CD14-positive monocyte (primary cell): Measurements from ENCODE around the gene CLK3. TPM values are rescaled to one million over a fixed set of nuclear protein-coding genes. Genes with fewer than 3 reads are reported as not detected.

Experiments used
- DNase-seq, 3 donors: peaks; one replicate each; pipeline ENCODE4 v3.0.0-alpha.2; 2011 to 2022
- H2AFZ ChIP-seq: 2 replicates; pipeline ENCODE4 v1.6.0; 2012; ENCODE audit warnings: mild to moderate bottlenecking, low read depth, low read length, inconsistent platforms; ENCODE audit not compliant: insufficient read depth, poor library complexity, severe bottlenecking
- H3K27ac ChIP-seq, 2 donors: 1 replicate in 1 of 2; 2 replicates in 1 of 2; pipeline ENCODE4 v1.5.1; 2012 to 2013; ENCODE audit warnings: low read length in 2 of 2, control low read depth in 1 of 2, inconsistent platforms in 1 of 2, low read depth in 1 of 2, mild to moderate bottlenecking in 1 of 2
- H3K27me3 ChIP-seq, 2 donors: one replicate each; pipeline versions ENCODE4 v1.6.0 to v1.6.1; 2011 to 2013; ENCODE audit warnings: low read length in 2 of 2; ENCODE audit not compliant: control insufficient read depth in 2 of 2, insufficient read depth in 2 of 2
- H3K36me3 ChIP-seq, 2 donors: replicated peaks in 1 of 2; 1 replicate in 1 of 2; 2 replicates in 1 of 2; pipeline versions ENCODE4 v1.5.1 to v1.6.1; 2012 to 2013; ENCODE audit warnings: low read length in 2 of 2, control low read depth in 1 of 2, inconsistent platforms in 1 of 2, mild to moderate bottlenecking in 1 of 2; ENCODE audit not compliant: insufficient read depth in 2 of 2, control insufficient read depth in 1 of 2
- H3K4me1 ChIP-seq, 2 donors: 1 replicate in 1 of 2; 2 replicates in 1 of 2; pipeline versions ENCODE4 v1.5.1 to v1.6.1; 2012 to 2013; ENCODE audit warnings: low read length in 2 of 2, control low read depth in 1 of 2, inconsistent platforms in 1 of 2, mild to moderate bottlenecking in 1 of 2, moderate library complexity in 1 of 2; ENCODE audit not compliant: insufficient read depth in 2 of 2, control insufficient read depth in 1 of 2
- H3K4me2 ChIP-seq: replicated peaks from 2 replicates; pipeline ENCODE3; 2012; ENCODE audit warnings: low read length, moderate library complexity, mild to moderate bottlenecking; ENCODE audit not compliant: poor library complexity, severe bottlenecking; ENCODE audit errors: extremely low read depth
- H3K4me3 ChIP-seq, 3 experiments: fragments of 200-600 bp in 1 of 3; sonication (generic) in 1 of 3; replicated peaks in 1 of 3; 1 replicate in 2 of 3; 2 replicates in 1 of 3; pipeline ENCODE4 v1.5.1; 2011 to 2013; ENCODE audit warnings: low read length in 3 of 3, mild to moderate bottlenecking in 3 of 3, control low read depth in 2 of 3, low read depth in 2 of 3, inconsistent platforms in 1 of 3, moderate library complexity in 1 of 3
- H3K79me2 ChIP-seq: 2 replicates; pipeline ENCODE4 v1.6.0; 2012; ENCODE audit warnings: mild to moderate bottlenecking, control low read depth, inconsistent platforms, low read length, moderate library complexity; ENCODE audit not compliant: insufficient read depth
- H3K9ac ChIP-seq: 2 replicates; pipeline ENCODE4 v1.6.0; 2017; ENCODE audit warnings: low read length, mild to moderate bottlenecking; ENCODE audit not compliant: insufficient read depth, poor library complexity, severe bottlenecking
- H3K9me3 ChIP-seq, 2 donors: replicated peaks in 1 of 2; 1 replicate in 1 of 2; 2 replicates in 1 of 2; pipeline versions ENCODE4 v1.5.1 to v1.6.1; 2012 to 2013; ENCODE audit warnings: low read length in 2 of 2, control low read depth in 1 of 2; ENCODE audit not compliant: control insufficient read depth in 1 of 2, insufficient read depth in 1 of 2
- H4K20me1 ChIP-seq: 2 replicates; pipeline ENCODE4 v1.6.0; 2012; ENCODE audit warnings: mild to moderate bottlenecking, low read length, control low read depth, moderate library complexity; ENCODE audit not compliant: insufficient read depth
- H3K27ac Mint-ChIP-seq, 7 donors: one replicate each; pipeline ENCODE4 v1.8.0; 2020; ENCODE audit warnings: mild to moderate bottlenecking in 7 of 7, mixed read lengths in 7 of 7, moderate library complexity in 6 of 7, inconsistent platforms in 2 of 7
- H3K27me3 Mint-ChIP-seq, 3 donors: one replicate each; pipeline ENCODE4 v1.8.0; 2021 to 2022; ENCODE audit warnings: low read depth in 3 of 3, mild to moderate bottlenecking in 3 of 3, mixed read lengths in 3 of 3, moderate library complexity in 3 of 3, inconsistent platforms in 1 of 3
- H3K36me3 Mint-ChIP-seq, 2 donors: one replicate each; pipeline ENCODE4 v1.8.0; 2020; ENCODE audit warnings: mixed read lengths in 2 of 2, inconsistent platforms in 1 of 2, mild to moderate bottlenecking in 1 of 2
- H3K4me1 Mint-ChIP-seq: one replicate; pipeline ENCODE4 v1.8.0; 2020; ENCODE audit warnings: mild to moderate bottlenecking, mixed read lengths
- H3K4me3 Mint-ChIP-seq, 2 donors: one replicate each; pipeline ENCODE4 v1.8.0; 2020; ENCODE audit warnings: mild to moderate bottlenecking in 2 of 2, mixed read lengths in 2 of 2, moderate library complexity in 1 of 2
- H3K9me3 Mint-ChIP-seq, 7 donors: one replicate each; pipeline ENCODE4 v1.8.0; 2020 to 2022; ENCODE audit warnings: mixed read lengths in 7 of 7, mild to moderate bottlenecking in 6 of 7, moderate library complexity in 6 of 7, inconsistent platforms in 2 of 7
- CTCF ChIP-seq: fragments of 200-600 bp; IDR thresholded peaks from one replicate; pipeline ENCODE4 v1.8.0; 2022; ENCODE audit warnings: antibody characterized with exemption, mild to moderate bottlenecking
- WGBS: methylation state at CpG from one replicate; pipeline ENCODE4 v1.1.5; 2013; ENCODE audit warnings: missing lambda C conversion rate; ENCODE audit not compliant: insufficient coverage; 5-methylcytosine and 5-hydroxymethylcytosine counted together
- intact Hi-C, 2 donors: fragments of 100-400 bp; cut with micrococcal nuclease; formaldehyde crosslinking; loops; one replicate each; pipeline versions ENCODE4 v1.15.0 to v1.15.1; 2023
- polyA minus RNA-seq: library from RNA; depleted of rRNA, polyadenylated mRNA; stranded (reverse); fragments of >200 nt; gene quantifications from 2 replicates; pipeline ENCODE4 v1.2.3, GENCODE V29; 2012
- polyA plus RNA-seq, 3 donors: library from polyadenylated mRNA; depleted of rRNA in 1 of 3; unstranded in 2 of 3; stranded (reverse) in 1 of 3; fragments of 300-500 nt in 2 of 3; fragments of >200 nt in 1 of 3; fragmentation: Illumina TruSeq in 2 of 3; gene quantifications; 1 replicate in 2 of 3; 2 replicates in 1 of 3; pipeline ENCODE4 v1.2.3, GENCODE V29; 2012 to 2021
- total RNA-seq, 12 experiments: library from RNA in 1 of 12; stranded (reverse) in 1 of 12; fragments of 120-200 nt in 1 of 12; gene quantifications; one replicate each; pipeline ENCODE4 v1.2.4 and lab custom pipeline; 2013 to 2026; ENCODE audit warnings: mixed read lengths in 6 of 12, inconsistent platforms in 1 of 12

Gene CLK3
- 84.6 TPM for total RNA-seq (2013)
- polyA plus RNA-seq (100 to 1,000 TPM in 1 of 3 donors, 10 to 100 TPM in 2; 27.6 to 354 (median 33.2) TPM), polyA minus RNA-seq (106 and 142 TPM in 2 replicates), total RNA-seq (lab: John Stamatoyannopoulos, UW) (62.0 to 124 (median 93.9) reads per million in 11 experiments)

GRCh38 chr15:74615508-74616365, at the start of gene CLK3:
CLK3 (plus strand) TSS chr15:74615836; CDS start chr15:74619197, 3,361 bp downstream.
- peaks cover 15 to 28% of the 10 kb centered on the region in 2 donors for H3K4me1 ChIP-seq
- peak; percentile 88 to 91 (median 90) for DNase-seq
- H3K27me3 ChIP-seq = no peaks in the 10 kb centered on the region
- peak within 1 kb of the TSS; percentile 95 to 98 for H3K27ac ChIP-seq
- peaks cover 0 to 10% (median 2%) of the 10 kb centered on the region in 3 donors for H3K27me3 Mint-ChIP-seq
- peak within 1 kb of the TSS; percentile 83 for H3K4me2 ChIP-seq
- H3K79me2 ChIP-seq = peaks cover 56% of the 10 kb centered on the region
- peaks cover 46% of the 10 kb centered on the region for H4K20me1 ChIP-seq
- peak within 1 kb of the TSS; percentile 99 for H3K9ac ChIP-seq
- H3K4me3 ChIP-seq = peak within 1 kb of the TSS; percentile 92 to 99 (median 95)
- peak within 1 kb of the TSS; percentile 94 to 97 (median 95) for H3K27ac Mint-ChIP-seq
- H3K9me3 Mint-ChIP-seq = peaks cover 0 to 1% (median 0%) of the 10 kb centered on the region in 7 donors
- peaks cover 26% of the 10 kb centered on the region for H3K4me1 Mint-ChIP-seq
- no peaks in the 10 kb centered on the region for H3K9me3 ChIP-seq
- peaks cover 23 to 27% of the 10 kb centered on the region in 2 donors for H3K36me3 Mint-ChIP-seq
- H3K4me3 Mint-ChIP-seq = peak within 1 kb of the TSS; percentile 93 to 94
- H2AFZ ChIP-seq = peak within 1 kb of the TSS; percentile 65
- intact Hi-C loops = loop anchor here (2.0 to 10.0 kb wide), 5 partner anchors 17 to 153 kb away; partner anchors contain the start of genes UBL7 (in 2 of the 2) and ARID3B (in 1 of the 2)
- WGBS = under 1% methylated on average over 80 of the region's 91 CpGs
- peaks cover 22 to 33% of the 10 kb centered on the region in 2 donors for H3K36me3 ChIP-seq
- TF ChIP-seq CTCF = no peak

DNA sequence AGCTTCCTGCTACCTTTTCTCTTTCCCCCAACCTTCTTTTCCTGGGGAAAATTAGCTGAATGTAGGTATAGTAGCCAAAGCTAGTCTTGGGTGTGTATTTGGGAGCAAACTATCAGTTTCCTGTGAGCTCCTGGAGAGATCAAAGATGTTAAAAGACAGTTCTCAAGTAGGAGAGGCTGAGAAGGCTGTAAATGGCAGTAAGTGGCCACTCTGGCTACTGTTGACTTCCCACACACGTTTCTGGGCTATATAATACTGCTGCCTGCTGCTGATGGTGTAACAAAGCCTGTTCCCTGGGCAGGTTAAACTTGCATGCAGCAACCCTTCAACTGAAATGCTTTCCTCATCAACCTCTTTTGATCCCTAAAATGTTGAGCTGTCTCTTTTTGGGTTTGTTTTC, 47.0 kb upstream of the CLK3 start:
- peaks cover 0 to 2% (median 0%) of the 10 kb centered on the region in 3 donors for H3K27me3 Mint-ChIP-seq
- H3K9me3 ChIP-seq = no peaks in the 10 kb centered on the region
- no peak for TF ChIP-seq CTCF
- intact Hi-C loops = no loop called here
- peaks cover 67 to 81% of the 10 kb centered on the region in 2 donors for H3K36me3 Mint-ChIP-seq
- no peak overlapping the region for H3K4me2 ChIP-seq
- no peak overlapping the region for H3K27ac Mint-ChIP-seq
- H3K27me3 ChIP-seq = no peaks in the 10 kb centered on the region
- no peaks in the 10 kb centered on the region for H3K4me1 ChIP-seq
- H3K9me3 Mint-ChIP-seq = no peaks in the 10 kb centered on the region
- H2AFZ ChIP-seq = no peak overlapping the region
- 80% methylated on average over 1 of the region's 1 CpG for WGBS
- H3K27ac ChIP-seq = no peak overlapping the region
- H3K79me2 ChIP-seq = peaks cover 16% of the 10 kb centered on the region
- no peak for DNase-seq
- no peak overlapping the region for H3K9ac ChIP-seq
- H4K20me1 ChIP-seq = peaks cover 69% of the 10 kb centered on the region
- H3K4me3 ChIP-seq = no peak overlapping the region
- peaks cover 53 to 87% of the 10 kb centered on the region in 2 donors for H3K36me3 ChIP-seq
- H3K4me1 Mint-ChIP-seq = peaks cover 8% of the 10 kb centered on the region
- H3K4me3 Mint-ChIP-seq = no peak overlapping the region
